HG02884 (cell line): ENCODE data around the gene NSMF.
"Not testable (repeated sequence)": the region's sequence is repeated elsewhere in the genome, so short reads cannot be mapped to it uniquely, and the experiment has no call there.

Source experiments
- ATAC-seq: cut with Tn5 transposase; IDR thresholded peaks from one replicate; pipeline ENCODE4 v1.9.1; 2021; ENCODE audit warnings: mild to moderate bottlenecking, moderate library complexity; ENCODE audit not compliant: unreplicated experiment

Gene NSMF

GRCh38 chr9:137459601-137460362, 648 bp upstream of the NSMF start:
- ATAC-seq: no peak

GRCh38 chr9:137458194-137459151, 661 bp downstream of the NSMF start:
- peak; percentile 1 for ATAC-seq

GRCh38 chr9:137457406-137458193, 1.5 kb downstream of the NSMF start:
- no peak for ATAC-seq

GRCh38 chr9:137456864-137457405, 2.2 kb downstream of the NSMF start:
- no peak for ATAC-seq

- ATAC-seq: no peak
These were observed 2.9 kb downstream of the NSMF start for GRCh38 chr9:137456061-137456863.

GRCh38 chr9:137455359-137455991, 3.7 kb downstream of the NSMF start:
- no peak for ATAC-seq

GRCh38 chr9:137454597-137455358, 4.4 kb downstream of the NSMF start:
- ATAC-seq: no peak

GRCh38 chr9:137454145-137454596, 5.0 kb downstream of the NSMF start:
- ATAC-seq: no peak

- no peak for ATAC-seq
These were observed 5.5 kb downstream of the NSMF start for GRCh38 chr9:137453643-137454081.

GRCh38 chr9:137452761-137453642, 6.1 kb downstream of the NSMF start:
- ATAC-seq: no peak

GRCh38 chr9:137452006-137452760, 7.0 kb downstream of the NSMF start:
- no peak for ATAC-seq

- ATAC-seq: not testable (repeated sequence)
These were observed 7.7 kb downstream of the NSMF start for GRCh38 chr9:137451264-137452005.

GRCh38 chr9:137450539-137451222, 8.5 kb downstream of the NSMF start:
- not testable (repeated sequence) for ATAC-seq

GRCh38 chr9:137449931-137450538, 9.1 kb downstream of the NSMF start:
- ATAC-seq: no peak
